Upper lobe of right lung (tissue), 1 donor: ENCODE results near the gene TMEM14B. TPM values are rescaled to one million over a fixed set of nuclear protein-coding genes. Genes with fewer than 3 reads are reported as not detected.

ENCODE experiments used
- ATAC-seq: fragments of 200-7000 bp; cut with Tn5 transposase; one replicate; pipeline ENCODE4 v1.9.1; 2020; ENCODE audit warnings: mild to moderate bottlenecking, moderate library complexity
- DNase-seq: peaks from one replicate; pipeline ENCODE4 v3.0.0-alpha.2; 2020
- H3K27ac ChIP-seq: fragments of 200-600 bp; one replicate; pipeline ENCODE4 v1.8.0; 2022
- H3K27me3 ChIP-seq: fragments of 200-600 bp; one replicate; pipeline ENCODE4 v1.8.0; 2022; ENCODE audit warnings: mild to moderate bottlenecking
- H3K36me3 ChIP-seq: fragments of 200-600 bp; one replicate; pipeline ENCODE4 v1.8.0; 2022
- H3K4me1 ChIP-seq: fragments of 200-600 bp; one replicate; pipeline ENCODE4 v1.8.0; 2022
- H3K4me3 ChIP-seq: fragments of 200-600 bp; one replicate; pipeline ENCODE4 v1.8.0; 2022; ENCODE audit warnings: mild to moderate bottlenecking
- H3K9me3 ChIP-seq: fragments of 200-600 bp; one replicate; pipeline ENCODE4 v1.8.0; 2022
- CTCF ChIP-seq: fragments of 200-600 bp; IDR thresholded peaks from one replicate; pipeline ENCODE4 v1.8.0; 2022; ENCODE audit warnings: antibody characterized with exemption
- intact Hi-C: fragments of 100-400 bp; cut with DNase I; formaldehyde crosslinking; loops from one replicate; pipeline ENCODE4 v1.11.0; 2022
- total RNA-seq: library from RNA; stranded (reverse); fragmentation: NEBNext Ultra II Directional; extraction: Animal tissue kit (Norgen Biotek cat#: 25700); gene quantifications from one replicate; pipeline ENCODE4 v1.2.1, GENCODE V29; 2021
- donor health status: DM: no; HTN: yes; CAD: no; lungs with severe emphysema.

TMEM14B gene
- total RNA-seq, 1 donor from 2014 or later: 50.1 TPM

GRCh38 chr6:10756085-10756484 lies 8.5 kb downstream of the TMEM14B start:
- no peak for ATAC-seq
- Histone ChIP-seq H3K27me3 (no peaks in the 10 kb centered on the region), H3K9me3 (no peaks in the 10 kb centered on the region), H3K4me3 (no peak overlapping the region), H3K27ac (no peak overlapping the region), H3K4me1 (no peaks in the 10 kb centered on the region), H3K36me3 (peaks cover 69% of the 10 kb centered on the region)
- DNase-seq: no peak
- intact Hi-C loops: no loop called here
- TF ChIP-seq CTCF: no peak

DNA sequence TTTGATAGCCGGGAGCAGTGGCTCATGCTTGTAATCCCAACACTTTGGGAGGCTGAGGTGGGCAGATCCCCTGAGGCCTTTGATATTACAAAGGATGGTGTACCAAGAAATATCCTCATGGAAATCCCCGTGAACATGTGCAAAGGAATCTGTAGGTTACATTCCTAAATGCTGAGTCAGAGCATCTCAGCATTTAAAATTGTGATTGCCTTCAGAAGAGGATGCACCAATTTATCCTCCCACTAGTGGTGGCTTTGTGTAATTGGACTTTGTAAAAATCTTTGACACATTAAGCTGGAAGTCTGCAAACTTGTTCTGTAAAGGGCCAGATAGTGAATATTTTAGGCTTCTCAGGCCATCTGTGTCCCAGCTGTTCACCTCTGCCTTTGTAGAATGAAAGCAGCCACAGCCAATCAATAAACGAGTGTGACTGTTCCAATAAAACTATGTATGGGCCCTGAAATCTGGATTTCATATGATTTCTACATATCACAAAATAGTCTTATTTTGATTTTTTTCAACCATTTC lies 11.8 kb downstream of the TMEM14B start:
- intact Hi-C loops: no loop called here
- Histone ChIP-seq H3K27ac (no peak overlapping the region), H3K9me3 (no peaks in the 10 kb centered on the region), H3K27me3 (no peaks in the 10 kb centered on the region), H3K4me3 (no peak overlapping the region), H3K4me1 (no peaks in the 10 kb centered on the region), H3K36me3 (peaks cover 47% of the 10 kb centered on the region)
- peak; percentile 42 for TF ChIP-seq CTCF
- ATAC-seq (peak; percentile 61), DNase-seq (no peak)

DNA sequence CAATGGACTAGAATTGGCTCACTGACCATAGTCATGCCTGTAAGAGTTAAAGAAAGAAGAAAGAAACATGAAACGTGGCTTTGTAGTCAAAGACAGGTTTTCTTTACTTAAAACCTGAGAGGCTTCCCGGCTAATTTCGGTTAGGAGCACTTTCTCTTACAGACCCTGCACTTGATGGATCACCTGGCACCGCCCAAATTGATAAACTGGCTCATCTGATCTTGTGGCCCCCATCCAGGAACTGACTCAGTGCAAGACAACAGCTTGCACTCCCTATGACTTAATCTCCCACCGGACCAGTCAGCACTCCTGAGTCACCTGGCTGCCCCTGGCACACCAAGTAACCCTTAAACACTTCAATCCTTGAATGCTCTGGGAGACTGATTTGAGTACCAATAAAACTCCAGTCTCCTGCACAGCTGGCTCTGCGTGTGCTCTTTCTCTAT lies 12.3 kb downstream of the TMEM14B start:
- Histone ChIP-seq H3K27me3 (no peaks in the 10 kb centered on the region), H3K36me3 (peaks cover 41% of the 10 kb centered on the region), H3K4me3 (no peak overlapping the region), H3K9me3 (no peaks in the 10 kb centered on the region), H3K4me1 (no peaks in the 10 kb centered on the region), H3K27ac (no peak overlapping the region)
- no peak for DNase-seq
- intact Hi-C loops: no loop called here
- ATAC-seq: peak; percentile 39
- no peak for TF ChIP-seq CTCF

DNA sequence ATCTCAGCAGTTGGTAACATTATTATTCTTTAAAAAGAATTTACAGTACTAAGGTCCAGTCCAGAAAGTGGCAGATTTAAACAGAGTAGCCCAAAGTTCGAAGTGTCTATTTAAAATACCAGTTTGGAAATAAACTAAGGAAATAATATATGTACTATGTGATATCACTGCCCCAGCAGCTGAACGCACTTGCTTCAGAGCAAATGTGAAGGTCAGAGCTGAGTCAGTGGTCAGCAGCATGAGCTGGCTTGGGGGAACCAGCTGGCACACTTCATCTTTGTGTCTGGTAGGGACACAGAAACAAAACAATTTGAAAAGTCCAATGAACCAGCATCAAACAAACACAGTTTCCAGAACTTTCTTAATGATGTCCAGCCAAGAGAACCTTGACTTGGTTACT lies 15.4 kb downstream of the TMEM14B start:
- intact Hi-C loops: no loop called here
- H3K27ac ChIP-seq: no peak overlapping the region
- no peaks in the 10 kb centered on the region for H3K9me3 ChIP-seq
- no peak for TF ChIP-seq CTCF
- H3K4me1 ChIP-seq: no peaks in the 10 kb centered on the region
- no peak overlapping the region for H3K4me3 ChIP-seq
- DNase-seq: no peak
- no peak for ATAC-seq
- peaks cover 11% of the 10 kb centered on the region for H3K36me3 ChIP-seq
- H3K27me3 ChIP-seq: no peaks in the 10 kb centered on the region

DNA sequence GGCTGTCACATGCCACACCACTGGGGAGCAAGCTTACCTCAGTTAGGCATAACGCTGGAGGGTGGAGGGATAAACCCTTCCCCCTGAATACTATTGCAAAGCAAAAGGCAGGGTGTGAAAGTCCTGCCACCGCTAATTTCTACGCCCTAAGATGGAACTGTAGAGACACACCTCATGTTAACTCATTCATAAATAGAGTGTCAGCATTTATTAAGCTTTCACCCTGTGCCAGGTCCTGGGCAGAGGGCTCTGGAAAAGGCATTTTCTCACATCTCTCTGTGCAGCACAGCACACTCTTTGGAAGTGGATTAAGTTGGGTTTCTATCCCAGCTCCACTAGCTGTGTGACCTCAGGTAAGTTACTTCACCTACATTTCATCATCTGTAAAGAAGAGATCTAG lies 21.8 kb downstream of the TMEM14B start:
- no peak for TF ChIP-seq CTCF
- H3K36me3 ChIP-seq: peaks cover 27% of the 10 kb centered on the region
- H3K9me3 ChIP-seq: no peaks in the 10 kb centered on the region
- ATAC-seq: no peak
- no peaks in the 10 kb centered on the region for H3K27me3 ChIP-seq
- H3K27ac ChIP-seq: no peak overlapping the region
- no peak overlapping the region for H3K4me3 ChIP-seq
- DNase-seq: no peak
- H3K4me1 ChIP-seq: no peaks in the 10 kb centered on the region
- intact Hi-C loops: no loop called here

DNA sequence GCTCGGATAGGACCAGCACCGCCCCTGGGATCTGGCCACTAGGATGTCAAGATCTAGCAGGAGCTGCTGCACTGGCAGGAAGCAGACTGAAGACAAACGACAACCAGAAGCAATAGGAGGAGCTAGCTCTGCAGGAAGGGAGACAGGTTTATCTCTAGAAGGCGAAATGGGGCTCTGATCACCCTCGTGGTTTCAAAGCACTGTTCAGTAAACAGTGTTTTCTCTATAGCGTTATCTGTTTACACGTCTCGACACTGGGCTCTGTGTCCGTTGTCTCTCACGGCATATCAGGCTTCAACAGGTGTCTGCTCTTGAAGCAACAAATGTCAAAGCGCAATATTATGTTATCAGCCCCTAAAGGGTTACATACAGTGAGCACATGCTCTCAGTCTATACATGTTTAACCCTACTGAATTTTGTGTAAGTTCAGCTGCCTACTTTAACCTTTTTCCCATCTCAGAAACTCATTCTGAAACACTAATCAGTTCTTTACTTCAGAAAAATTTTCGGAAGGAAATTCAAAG lies 23.8 kb downstream of the TMEM14B start:
- H3K27me3 ChIP-seq: no peaks in the 10 kb centered on the region
- no peak overlapping the region for H3K27ac ChIP-seq
- TF ChIP-seq CTCF: no peak
- ATAC-seq: no peak
- intact Hi-C loops: no loop called here
- peaks cover 36% of the 10 kb centered on the region for H3K36me3 ChIP-seq
- DNase-seq: no peak
- no peaks in the 10 kb centered on the region for H3K4me1 ChIP-seq
- no peak overlapping the region for H3K4me3 ChIP-seq
- no peaks in the 10 kb centered on the region for H3K9me3 ChIP-seq
